ENCODE measurements around the gene ZNF804A. TPM values are rescaled to one million over a fixed set of nuclear protein-coding genes. Genes with fewer than 3 reads are reported as not detected.

Gene ZNF804A
- total RNA-seq, 2 experiments from 2014 or later: not detected

DNA sequence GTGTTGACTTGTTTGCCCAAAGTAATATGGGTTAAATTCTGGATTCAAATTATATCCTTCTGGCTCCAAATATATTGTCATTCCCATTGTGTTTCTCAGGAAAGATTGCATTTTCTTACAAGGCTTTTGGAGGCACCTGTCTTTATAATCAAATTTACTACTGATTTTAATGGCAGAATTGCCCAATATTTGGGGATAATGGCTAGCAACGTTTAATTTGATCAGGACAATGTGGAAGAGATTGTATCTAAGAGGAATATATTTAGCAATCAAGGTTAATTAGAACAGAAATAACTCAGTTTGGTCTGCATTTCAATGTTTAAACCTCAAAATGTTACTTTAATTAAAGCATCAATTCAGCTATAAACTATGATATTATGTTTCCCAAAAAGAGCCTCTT is 41.7 kb upstream of the ZNF804A start:
- H3K27me3 Mint-ChIP-seq: no peaks in the 10 kb centered on the region

DNA sequence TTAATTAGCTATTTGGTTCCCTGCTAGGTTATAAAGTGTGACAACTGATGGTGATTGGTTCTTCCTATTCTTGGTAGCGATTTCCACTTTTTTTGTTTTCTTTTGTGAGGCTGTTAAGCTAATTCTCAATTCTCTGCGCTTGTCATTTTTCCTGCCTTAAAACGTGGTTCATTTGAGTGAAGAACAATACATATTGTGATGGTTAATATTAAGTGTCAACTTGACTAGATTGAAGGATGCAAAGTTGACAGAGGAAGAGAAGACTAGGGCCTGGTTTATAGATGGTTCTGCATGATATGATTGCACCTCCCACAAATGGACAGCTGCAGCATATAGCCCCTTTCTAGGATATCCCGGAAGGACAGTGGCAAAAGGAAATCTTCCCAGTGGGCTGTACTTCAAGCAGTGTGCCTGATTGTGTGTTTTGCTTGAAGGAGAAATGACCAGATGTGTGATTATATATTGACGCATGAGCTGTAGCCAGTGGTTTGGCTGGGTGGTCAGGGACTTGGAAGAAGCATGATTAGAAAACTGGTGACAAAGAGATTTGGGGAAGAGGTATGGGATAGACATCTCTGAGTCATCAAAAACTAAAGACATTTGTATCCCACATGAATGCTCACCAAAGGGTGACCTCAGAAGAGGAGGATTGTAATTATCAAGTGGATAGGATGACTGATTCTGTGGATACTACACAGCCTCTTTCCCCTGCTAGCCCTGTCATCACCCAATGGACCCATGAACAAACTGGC is 39.4 kb upstream of the ZNF804A start:
- ATAC-seq: no peak
- no peak for DNase-seq
- POLR2A ChIA-PET: no interaction called here
- CTCF ChIA-PET: no interaction called here
- H3K4me1 Mint-ChIP-seq (ENCODE audit: low read depth): no peaks in the 10 kb centered on the region
- intact Hi-C loops (cut with micrococcal nuclease): no loop called here
- no peaks in the 10 kb centered on the region for H3K9me3 Mint-ChIP-seq
- H3K4me3 Mint-ChIP-seq: no peak overlapping the region
- H3K27me3 Mint-ChIP-seq: no peaks in the 10 kb centered on the region
- H3K36me3 Mint-ChIP-seq (ENCODE audit: low read depth): no peaks in the 10 kb centered on the region
- TF ChIP-seq, protein P1, sequence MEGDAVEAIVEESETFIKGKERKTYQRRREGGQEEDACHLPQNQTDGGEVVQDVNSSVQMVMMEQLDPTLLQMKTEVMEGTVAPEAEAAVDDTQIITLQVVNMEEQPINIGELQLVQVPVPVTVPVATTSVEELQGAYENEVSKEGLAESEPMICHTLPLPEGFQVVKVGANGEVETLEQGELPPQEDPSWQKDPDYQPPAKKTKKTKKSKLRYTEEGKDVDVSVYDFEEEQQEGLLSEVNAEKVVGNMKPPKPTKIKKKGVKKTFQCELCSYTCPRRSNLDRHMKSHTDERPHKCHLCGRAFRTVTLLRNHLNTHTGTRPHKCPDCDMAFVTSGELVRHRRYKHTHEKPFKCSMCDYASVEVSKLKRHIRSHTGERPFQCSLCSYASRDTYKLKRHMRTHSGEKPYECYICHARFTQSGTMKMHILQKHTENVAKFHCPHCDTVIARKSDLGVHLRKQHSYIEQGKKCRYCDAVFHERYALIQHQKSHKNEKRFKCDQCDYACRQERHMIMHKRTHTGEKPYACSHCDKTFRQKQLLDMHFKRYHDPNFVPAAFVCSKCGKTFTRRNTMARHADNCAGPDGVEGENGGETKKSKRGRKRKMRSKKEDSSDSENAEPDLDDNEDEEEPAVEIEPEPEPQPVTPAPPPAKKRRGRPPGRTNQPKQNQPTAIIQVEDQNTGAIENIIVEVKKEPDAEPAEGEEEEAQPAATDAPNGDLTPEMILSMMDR (IDR thresholded peaks at IDR 0.05): no peak
- no peak overlapping the region for H3K27ac Mint-ChIP-seq

More for the DNA sequence above, 41.7 kb upstream of the ZNF804A start:
- DNase-seq (no peak), ATAC-seq (no peak)
- intact Hi-C loops (cut with micrococcal nuclease): no loop called here
- no peaks in the 10 kb centered on the region for H3K36me3 Mint-ChIP-seq (ENCODE audit: low read depth)
- H3K27ac Mint-ChIP-seq: no peak overlapping the region
- TF ChIP-seq, protein P1 (IDR thresholded peaks at IDR 0.05): no peak
- H3K9me3 Mint-ChIP-seq: no peaks in the 10 kb centered on the region
- ChIA-PET CTCF (no interaction called here), POLR2A (no interaction called here)
- no peaks in the 10 kb centered on the region for H3K4me1 Mint-ChIP-seq (ENCODE audit: low read depth)
- no peak overlapping the region for H3K4me3 Mint-ChIP-seq

DNA sequence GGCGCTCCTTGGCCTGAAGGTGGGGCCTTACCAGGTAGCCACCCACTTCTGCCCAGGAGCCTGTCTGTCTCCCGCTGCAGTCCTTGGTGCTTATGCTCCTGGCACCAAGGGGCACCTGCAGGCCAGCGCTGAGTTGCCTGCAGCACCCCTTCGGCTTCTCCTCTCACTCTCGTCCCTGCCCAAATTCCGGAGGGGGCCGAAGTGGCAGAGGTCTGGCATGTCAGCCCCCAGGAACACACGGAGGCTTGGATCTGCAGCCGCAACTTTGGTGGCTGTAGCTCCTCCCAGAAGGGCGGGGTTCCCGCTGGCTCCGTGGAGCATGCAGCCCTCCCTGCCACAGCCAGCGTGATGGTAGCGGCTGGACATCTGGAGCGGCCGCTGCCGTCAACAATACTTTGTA is 37.7 kb upstream of the ZNF804A start:
- TF ChIP-seq, protein P1 (IDR thresholded peaks at IDR 0.05): no peak
- Mint-ChIP-seq H3K27ac (no peak overlapping the region), H3K9me3 (no peaks in the 10 kb centered on the region), H3K4me3 (no peak overlapping the region), H3K27me3 (no peaks in the 10 kb centered on the region), H3K4me1 (ENCODE audit: low read depth) (no peaks in the 10 kb centered on the region), H3K36me3 (ENCODE audit: low read depth) (no peaks in the 10 kb centered on the region)
- DNase-seq (no peak), ATAC-seq (no peak)
- intact Hi-C loops (cut with micrococcal nuclease): no loop called here
- ChIA-PET CTCF (no interaction called here), POLR2A (no interaction called here)

DNA sequence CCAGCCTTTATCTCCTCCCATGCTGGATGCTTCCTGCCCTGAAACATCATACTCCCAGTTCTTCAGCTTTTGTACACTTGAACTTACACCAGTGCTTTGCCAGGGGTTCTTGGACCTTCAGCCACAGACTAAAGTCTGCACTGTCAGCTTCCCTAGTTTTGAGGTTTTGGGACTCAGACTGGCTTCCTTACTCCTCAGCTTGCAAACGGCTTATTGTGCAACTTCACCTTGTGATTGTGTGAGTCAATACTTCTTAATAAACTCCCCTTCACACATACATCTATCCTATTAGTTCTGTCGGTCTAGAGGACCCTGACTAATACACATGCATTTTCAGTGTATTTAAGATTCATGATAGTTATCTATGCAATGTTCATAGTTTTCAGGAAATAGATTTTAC is 35.8 kb upstream of the ZNF804A start:
- DNase-seq: no peak
- ChIA-PET POLR2A (no interaction called here), CTCF (no interaction called here)
- intact Hi-C loops (cut with micrococcal nuclease): no loop called here
- Mint-ChIP-seq H3K27ac (no peak overlapping the region), H3K27me3 (no peaks in the 10 kb centered on the region), H3K9me3 (no peaks in the 10 kb centered on the region), H3K4me1 (ENCODE audit: low read depth) (no peaks in the 10 kb centered on the region), H3K36me3 (ENCODE audit: low read depth) (no peaks in the 10 kb centered on the region), H3K4me3 (no peak overlapping the region)
- TF ChIP-seq, protein P1 (IDR thresholded peaks at IDR 0.05): no peak
- no peak for ATAC-seq

DNA sequence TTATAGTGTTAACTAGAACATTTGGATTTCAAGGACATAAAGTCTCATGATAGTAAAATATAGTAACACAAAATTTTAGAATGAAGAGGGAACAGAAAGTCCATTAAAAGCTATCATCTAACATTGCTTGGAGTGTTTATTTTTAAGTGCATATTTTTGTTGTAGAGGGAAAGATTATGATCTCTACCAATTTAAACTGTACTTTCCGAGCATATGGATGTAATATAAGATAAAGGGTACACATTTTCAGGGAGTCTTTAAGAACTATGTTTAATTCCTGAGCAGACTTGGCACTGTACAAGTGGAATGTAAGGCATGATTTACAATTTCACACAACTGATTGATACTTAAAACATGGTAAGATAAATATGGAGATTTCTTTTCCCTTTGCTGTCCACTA is 34.2 kb upstream of the ZNF804A start:
- no peaks in the 10 kb centered on the region for H3K9me3 Mint-ChIP-seq
- ChIA-PET CTCF (no interaction called here), POLR2A (no interaction called here)
- intact Hi-C loops (cut with micrococcal nuclease): no loop called here
- H3K36me3 Mint-ChIP-seq (ENCODE audit: low read depth): no peaks in the 10 kb centered on the region
- TF ChIP-seq, protein P1 (IDR thresholded peaks at IDR 0.05): no peak
- no peak overlapping the region for H3K27ac Mint-ChIP-seq
- H3K4me1 Mint-ChIP-seq (ENCODE audit: low read depth): no peaks in the 10 kb centered on the region
- H3K27me3 Mint-ChIP-seq: no peaks in the 10 kb centered on the region
- ATAC-seq (no peak), DNase-seq (no peak)
- no peak overlapping the region for H3K4me3 Mint-ChIP-seq
